HG03039 (cell line): Measurements from ENCODE around the gene SKIL.

Experiments
- ATAC-seq: cut with Tn5 transposase; IDR thresholded peaks from one replicate; pipeline ENCODE4 v1.9.1; 2021; ENCODE audit warnings: mild to moderate bottlenecking, moderate library complexity; ENCODE audit not compliant: unreplicated experiment

SKIL gene

DNA sequence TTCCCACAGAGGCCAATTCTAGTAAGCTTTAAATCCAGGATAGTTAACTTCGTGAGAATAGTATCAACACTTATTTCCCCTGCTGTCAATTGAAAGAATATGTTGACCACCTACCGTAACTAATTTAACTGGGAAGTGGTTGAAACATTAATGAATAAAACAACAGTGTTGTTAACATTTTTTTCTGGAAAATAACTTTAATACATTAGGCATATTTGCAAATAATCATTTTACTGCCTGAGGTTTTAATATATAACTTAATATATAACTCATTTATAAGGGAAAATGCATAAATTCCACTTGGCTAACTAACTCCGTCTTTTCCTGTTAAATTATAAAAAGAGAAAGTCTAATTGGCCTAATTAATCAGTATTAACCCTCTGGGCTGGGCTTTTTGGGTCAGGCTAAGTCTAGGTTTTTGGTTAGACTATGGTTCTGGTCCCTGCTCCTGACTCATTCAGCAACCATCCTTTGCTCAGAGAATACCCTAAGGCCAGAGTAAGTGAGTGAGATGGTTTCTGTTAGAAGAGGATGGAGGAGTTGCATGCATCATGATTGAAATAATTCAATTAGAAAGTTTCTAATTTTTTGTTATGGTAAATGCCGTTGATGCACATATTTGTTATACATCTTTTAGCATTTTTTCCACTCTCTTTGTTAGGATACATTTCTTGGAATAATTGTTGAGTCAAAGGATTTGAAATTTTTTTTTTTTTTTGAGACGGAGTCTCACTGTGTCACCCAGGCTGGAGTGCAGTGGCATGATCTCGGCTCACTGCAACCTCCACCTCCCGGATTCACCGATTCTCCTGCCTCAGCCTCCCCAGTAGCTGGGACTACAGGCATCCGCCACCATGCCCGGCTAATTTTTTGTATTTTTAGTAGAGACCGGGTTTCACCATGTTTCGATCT is 10.8 kb upstream of the SKIL start:
- ATAC-seq, result no peak

DNA sequence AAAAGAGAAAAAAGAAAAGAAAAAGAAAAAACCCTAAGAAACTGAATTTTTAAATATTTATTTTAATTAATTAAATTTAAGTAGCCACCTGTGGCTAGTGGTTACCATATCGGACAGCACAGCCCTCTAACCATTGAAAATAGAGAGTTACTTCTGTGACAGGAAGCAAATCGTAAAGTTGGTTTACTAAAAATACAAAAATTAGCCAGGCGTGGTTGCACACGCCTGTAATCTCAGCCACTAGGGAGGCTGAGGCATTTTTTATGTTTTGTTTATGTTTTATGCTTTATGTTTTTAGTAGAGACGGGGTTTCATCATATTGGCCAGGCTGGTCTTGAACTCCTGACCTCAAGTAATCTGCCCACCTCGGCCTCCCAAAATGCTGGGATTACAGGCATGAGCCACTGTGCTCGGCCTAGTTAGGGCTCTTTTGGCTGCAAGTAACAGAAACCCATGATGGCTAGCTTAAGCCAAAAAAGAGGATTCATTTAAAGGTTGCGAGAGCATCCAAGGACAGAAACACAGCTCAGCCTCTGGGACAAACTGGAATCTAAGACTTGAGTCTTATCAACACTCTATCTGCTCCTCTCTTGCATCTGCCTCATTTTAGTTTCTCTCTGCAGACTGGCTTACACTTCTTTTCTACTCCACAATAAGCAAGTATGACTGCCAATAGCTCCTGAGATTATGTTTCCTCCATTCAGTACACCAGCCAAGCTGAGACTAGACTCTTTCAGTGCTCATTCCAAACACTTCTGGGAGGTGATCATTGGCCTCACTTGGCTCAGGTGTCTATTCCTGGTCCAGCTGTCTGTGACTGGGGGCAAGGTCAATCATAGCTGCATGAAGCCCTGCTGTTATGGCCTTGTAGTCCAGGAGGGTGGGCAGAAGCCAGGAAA is 6.8 kb upstream of the SKIL start:
- no peak for ATAC-seq

DNA sequence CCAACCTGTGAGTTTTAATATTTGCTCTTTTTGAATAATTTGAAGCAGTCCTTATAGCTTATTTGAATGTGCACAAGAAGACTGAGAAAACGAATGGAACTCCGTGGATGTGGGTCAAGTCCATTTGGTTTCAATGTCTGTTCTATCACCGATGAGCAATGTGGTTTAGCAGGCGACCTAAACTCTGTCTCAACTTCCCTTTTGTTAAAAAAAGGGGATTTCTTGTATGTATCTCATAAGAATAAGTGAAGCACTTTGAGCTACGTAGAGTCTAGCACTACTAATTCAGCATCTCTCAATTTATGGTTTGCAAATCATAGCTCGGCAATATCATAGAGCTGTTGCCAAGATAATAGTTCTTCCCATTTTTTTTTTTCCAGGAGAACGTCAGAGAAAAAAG is 4.6 kb upstream of the SKIL start:
- no peak for ATAC-seq

DNA sequence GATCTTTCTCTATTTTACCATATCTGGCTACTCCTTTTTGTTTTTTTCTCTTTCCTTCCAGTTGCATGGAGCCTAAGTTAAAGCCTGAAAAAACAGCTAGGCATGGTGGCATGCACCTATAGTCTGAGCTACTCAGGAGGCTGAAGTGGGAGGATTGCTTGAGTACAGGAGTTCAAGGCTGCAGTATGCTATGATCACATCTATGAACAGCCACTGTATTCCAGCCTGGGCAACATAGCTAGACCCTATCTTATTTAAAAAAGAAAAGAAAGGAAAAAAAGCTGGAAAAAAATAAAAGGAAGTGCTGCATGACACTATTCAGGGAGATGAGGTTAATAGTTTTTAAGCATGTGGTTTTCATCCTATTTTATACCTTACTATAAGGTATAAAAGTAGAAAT is 4.0 kb upstream of the SKIL start:
- no peak for ATAC-seq

DNA sequence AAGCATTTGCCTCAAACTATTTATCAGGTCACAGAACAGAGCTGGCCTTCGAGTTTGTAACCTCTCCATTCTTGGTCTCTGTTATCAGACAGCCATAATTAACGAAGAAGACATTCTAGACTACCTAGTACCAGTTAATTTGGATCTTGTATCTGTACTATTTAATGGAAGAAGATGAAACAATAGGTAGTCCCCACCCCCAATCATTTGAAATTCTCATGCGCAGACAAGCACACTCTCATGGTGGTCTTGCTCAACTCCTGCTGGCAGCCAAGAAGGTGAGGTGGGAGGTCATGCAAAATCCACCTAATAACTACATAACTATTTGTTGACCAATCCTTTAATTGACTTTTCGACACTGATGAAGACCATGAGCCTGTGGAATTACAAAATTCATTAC is 2.8 kb upstream of the SKIL start:
- no peak for ATAC-seq

DNA sequence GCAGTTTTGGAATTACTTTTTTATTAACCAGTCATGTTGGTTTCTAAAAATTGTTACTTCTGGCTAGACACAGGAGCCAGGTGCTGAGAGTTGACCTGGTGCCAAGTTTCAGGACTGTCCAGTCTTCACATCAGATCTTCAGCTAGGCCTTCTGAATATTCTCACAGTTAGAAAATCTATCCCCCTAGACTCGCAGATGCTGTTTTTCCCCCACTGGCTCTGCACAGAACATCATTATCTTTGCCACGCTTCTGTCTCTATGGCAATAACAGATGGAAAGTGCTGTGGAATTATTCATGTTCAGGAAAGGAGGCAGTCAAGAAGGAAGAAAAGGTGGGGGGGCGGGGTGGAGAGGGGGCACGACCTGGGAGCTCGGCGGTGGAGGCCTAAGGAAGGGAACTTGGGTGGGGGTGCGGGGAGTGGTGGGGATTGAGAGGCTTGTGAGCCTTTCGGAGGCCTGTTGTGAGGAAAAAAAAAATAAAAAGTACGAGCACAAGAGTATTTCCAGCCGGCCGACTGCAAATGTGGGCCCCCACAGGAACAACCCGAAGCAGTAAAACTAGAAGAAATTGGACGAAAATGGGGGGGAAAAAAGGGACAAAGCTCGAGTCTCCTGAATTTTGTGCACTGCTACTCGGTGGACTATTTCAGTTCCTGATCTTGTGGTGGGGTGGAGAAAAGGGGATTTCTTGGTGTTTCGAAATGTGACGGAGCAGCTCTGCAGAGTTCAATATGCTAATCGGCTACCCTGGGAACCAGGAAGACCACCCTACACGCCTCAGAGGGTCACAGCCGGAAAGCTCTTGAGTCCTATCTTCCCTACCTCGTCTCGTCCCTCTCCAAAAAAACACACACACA is 1.5 kb upstream of the SKIL start:
- ATAC-seq, result peak; percentile 21

DNA sequence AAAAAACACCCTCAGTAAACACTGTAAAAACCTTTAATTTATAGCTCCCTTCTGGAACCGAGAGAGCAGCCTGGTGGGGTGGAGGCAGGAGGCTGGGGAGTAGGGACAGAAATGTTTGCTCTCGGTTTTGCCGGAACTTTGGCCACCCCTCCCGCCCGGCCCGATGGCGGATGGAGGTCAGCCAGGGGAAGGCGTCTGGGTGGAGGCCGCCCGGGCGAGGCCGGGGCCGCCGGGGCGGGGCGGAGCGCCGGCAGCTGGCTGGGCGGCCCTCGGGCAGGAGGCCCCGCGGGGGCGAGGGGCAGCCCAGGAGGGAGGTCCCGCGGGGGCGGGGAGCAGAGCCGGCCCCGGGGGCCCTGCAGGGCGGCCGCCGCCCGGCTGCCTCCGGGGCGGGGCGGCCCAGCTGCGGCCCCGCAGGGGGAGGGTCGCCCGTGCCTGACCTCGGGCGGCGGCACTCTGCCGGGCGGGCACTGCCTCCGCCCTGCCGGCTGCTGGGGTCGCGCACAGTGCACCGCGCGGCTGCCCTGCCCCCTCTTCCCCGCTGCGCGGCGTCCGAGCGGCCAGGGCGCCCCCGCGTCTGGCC is 829 bp upstream of the SKIL start:
- ATAC-seq, result peak; percentile 39

DNA sequence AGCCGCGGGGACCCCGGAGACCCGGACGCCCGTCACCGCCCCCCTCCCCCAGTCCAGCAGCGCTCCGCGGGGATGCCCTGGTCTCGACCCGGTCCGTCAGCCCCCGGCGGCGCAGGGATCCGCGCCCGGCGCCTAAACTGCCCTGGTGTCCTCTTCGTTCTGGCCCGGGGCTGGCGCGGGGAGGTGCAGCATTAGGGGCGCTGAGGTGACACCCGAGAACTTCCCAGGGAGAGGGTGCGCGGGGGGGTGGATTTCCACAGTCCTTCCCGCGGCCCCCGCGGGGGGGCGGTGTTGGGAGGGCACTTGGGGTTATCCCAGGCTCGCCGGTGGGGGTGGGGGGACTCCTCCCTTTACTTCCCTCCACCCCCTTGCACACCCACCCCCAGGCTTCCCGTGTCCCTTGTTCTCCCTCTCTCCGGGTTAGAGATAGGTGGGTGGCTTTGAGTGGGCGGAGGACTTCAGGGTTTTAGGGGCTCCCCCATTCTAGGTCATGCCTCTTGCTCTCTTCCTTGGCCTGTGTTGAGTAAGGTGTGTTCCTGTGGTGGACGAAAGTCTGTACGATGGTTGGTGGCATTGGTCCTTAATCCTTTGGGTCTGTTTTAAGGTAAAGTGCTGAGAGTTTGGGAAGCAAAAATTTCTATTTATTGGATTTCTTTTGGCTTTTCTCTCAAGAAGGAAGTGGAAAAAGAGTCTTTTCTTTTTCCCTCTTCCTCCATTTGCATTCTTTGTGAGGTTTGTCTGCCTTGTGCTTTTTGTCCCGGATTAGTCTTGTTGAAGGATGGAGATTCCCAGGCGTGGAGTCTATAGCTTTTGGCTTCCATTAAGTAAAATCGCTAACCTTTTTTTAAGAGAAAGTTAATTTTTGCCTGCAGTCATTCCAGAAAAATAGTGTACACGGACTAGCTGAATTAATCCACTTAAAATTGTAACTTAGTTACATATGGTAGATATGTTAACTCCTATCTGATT is 811 bp downstream of the SKIL start:
- peak; percentile 3 for ATAC-seq

DNA sequence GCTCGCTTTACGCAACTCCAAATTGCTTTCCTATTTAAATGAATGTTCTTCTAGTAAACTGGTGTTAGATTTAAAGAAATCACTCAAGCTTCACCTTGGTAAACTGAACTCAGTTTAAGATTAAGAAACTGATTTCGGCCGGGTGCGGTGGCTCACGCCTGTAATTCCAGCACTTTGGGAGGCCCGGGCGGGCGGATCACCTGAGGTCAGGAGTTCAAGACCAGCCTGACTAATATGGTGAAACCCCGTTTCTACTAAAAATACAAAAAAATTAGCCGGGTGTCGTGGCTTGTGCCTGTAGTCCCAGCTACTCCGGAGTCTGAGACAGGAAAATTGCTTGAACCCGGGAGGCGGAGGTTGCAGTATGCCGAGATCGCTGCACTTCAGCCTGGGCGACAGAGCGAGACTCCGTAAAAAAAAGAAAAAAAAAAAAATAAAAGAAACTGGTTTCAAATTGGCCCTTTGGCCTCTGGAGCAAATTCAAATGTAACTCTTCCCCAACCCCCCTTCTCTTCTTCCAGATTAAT is 1.7 kb downstream of the SKIL start:
- ATAC-seq, result no peak

DNA sequence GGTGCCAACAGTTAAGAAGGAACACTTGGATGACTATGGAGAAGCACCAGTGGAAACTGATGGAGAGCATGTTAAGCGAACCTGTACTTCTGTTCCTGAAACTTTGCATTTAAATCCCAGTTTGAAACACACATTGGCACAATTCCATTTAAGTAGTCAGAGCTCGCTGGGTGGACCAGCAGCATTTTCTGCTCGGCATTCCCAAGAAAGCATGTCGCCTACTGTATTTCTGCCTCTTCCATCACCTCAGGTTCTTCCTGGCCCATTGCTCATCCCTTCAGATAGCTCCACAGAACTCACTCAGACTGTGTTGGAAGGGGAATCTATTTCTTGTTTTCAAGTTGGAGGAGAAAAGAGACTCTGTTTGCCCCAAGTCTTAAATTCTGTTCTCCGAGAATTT is 3.0 kb downstream of the SKIL start:
- no peak for ATAC-seq

DNA sequence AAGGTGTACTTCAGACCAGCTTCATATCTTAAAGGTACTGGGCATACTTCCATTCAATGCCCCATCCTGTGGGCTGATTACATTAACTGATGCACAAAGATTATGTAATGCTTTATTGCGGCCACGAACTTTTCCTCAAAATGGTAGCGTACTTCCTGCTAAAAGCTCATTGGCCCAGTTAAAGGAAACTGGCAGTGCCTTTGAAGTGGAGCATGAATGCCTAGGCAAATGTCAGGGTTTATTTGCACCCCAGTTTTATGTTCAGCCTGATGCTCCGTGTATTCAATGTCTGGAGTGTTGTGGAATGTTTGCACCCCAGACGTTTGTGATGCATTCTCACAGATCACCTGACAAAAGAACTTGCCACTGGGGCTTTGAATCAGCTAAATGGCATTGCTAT is 3.4 kb downstream of the SKIL start:
- ATAC-seq, result no peak

DNA sequence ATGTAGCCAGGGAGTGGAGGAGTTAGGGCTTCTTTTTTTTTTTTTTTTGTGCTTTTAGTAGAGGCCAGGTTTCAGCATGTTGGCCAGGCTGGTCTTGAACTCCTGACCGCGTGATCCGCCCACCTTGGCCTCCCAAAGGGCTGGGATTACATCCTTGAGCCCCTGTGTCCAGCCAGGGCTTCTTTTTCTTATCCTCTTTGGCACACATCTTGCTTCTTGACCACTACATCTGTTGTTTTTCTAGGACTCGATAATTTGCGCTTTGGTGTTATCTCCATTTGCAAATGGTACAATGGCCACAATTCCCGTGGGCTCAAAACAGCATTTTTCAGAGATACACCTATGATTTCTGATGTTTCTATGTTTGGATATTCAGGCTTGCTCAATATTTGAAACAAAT is 4.2 kb downstream of the SKIL start:
- ATAC-seq, result no peak

DNA sequence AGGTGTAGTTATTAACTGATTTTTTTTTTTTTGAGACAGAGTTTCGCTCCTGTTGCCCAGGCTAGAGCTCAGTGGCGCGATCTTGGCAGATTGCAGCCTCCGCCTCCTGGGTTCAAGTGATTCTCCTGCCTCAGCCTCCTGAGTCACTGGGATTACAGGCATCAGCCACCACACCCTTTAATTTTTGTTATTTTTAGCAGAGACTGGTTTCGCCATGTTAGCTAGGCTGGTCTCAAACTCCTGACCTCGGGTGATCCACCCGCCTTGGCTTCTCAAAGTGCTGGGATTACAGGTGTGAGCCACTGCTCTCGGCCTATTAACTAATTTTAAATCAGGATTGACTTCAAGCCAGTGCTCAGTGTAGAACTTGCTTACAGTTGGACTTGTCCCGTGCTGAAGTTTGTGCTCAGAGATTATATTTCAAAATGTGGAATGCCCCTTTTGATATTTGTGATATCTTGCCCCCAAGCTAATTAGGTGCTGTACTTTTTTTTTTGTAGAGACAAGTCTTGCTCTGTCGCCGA is 6.0 kb downstream of the SKIL start:
- ATAC-seq, result no peak

DNA sequence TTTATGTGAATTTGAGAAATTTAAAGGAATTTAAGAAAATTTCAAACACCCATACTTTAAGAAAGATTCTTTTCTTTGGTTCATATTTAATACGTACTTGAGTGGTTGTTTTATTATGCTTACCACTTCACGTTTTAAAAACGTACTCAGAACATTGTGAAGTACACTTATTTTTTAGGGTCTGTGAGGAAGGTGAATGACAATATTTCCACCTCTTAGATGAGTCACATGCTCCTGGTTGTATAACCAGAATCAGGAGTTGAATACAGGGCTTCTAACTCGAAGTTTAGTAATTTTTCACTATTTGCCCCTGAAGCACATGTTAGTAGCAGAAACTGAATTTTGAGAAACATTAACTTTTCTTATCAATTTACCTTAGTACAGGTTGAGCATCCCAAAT is 7.5 kb downstream of the SKIL start:
- no peak for ATAC-seq

DNA sequence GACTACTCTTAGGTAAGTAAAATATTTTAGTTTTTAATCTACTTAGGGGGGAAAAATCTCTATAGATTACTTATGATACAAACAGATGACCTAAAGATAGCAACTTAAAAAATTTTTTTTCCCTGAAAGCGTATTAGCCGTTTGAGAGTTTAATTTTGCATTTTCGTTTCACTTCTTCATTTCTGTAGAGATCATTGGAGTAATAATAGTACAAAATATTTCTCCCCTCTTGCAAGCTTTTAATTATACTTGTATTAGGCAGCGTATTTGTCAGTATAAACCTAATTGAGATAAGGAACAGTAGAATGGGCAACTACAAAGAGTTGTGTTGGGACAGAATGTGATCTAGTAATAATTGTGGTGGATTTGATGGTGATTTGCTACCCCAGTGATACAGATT is 10.3 kb downstream of the SKIL start:
- no peak for ATAC-seq

DNA sequence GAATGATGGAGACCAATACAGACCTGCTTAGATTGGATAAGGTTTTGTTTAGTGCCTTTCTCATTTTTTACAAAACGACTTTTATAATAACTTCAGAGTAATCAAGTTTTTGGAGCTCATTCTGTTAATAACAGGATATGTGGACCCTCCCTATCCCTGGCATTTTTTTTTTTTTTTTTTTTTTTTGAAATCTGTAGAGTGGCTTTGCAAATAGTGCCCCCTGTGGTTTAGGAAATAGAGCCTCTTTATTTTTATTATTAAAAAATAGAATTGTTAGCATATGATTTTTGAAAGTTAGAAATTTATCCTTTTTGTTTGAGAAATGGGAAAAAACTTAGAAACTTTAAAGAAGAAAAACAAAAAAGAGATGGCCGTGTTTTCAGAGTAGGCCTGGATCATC is 11.4 kb downstream of the SKIL start:
- ATAC-seq, result no peak

DNA sequence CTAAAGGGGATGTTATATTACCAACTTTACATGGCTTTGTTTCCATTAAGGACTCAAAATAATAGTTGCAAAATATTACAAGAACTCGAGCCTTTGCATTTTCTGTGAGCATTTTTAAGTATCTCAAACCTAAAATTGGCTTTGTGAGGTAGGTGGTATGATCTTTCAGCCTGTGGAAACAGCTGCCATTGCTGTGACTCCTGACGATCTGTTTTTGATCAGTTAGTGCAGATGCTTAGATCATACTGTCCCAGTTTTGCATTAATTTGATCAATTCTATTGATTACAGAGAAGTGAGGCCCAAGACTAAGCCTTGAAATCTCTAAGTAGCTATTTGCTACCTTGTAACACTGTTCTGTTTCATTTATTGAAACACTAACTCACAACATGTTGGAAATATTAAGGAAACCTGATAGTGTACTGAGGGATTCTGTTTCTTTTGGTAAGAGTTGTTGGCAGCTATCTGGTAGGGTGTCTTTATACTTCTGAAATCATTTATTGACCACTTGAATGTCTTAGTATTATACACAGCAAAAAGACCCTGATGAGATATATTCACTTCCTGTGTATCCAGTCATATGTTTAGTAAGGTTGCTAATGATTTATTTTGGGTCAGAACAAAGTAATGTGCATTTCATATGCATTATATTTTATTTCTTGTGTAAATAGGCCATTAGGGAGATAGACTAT is 14.8 kb downstream of the SKIL start:
- ATAC-seq, result no peak

DNA sequence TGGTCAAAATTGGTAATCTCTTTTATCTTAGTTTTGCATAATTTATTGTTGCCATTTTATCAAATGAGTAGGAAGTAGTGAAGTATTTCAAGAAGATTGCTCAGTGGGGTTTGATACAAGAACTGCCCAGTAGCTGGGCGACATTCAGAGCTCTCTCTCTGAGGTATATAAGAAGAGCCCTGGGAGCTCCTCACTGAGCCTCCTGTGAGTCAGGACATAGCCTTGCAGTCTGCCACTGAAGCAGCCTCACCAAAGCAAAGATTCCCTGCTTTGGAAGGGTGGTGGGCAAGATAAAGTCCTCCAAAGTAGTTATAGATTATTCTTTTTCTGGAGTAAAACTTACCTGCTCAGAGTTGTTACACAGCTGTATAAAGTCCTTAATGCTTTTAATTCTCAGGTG is 26.1 kb downstream of the SKIL start:
- ATAC-seq, result no peak
